ENCODE measurements around the gene PLOD2. TPM values are rescaled to one million over a fixed set of nuclear protein-coding genes. Genes with fewer than 3 reads are reported as not detected.

PLOD2 gene
- total RNA-seq, 1 donor from 2014 or later = 21.1 TPM

DNA sequence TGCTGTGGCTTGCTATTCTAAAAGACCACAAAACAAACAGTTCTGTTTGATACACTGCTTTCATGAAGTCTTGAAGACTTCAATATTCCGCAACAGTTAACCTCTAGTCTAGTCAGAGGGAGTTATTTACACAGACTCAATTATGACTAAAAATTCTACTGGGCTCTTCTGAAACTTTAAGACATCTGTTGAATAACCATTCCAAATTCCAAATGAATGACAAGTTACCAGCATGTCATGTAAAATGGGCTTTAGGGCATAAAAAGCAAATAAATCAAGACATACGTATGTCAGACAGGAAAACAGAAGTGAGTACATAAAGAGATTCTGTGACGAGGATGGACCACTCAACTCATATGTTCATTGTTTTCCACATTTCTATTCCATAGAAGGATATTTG is 93.9 kb downstream of the PLOD2 start:
- TF ChIP-seq, protein P1, sequence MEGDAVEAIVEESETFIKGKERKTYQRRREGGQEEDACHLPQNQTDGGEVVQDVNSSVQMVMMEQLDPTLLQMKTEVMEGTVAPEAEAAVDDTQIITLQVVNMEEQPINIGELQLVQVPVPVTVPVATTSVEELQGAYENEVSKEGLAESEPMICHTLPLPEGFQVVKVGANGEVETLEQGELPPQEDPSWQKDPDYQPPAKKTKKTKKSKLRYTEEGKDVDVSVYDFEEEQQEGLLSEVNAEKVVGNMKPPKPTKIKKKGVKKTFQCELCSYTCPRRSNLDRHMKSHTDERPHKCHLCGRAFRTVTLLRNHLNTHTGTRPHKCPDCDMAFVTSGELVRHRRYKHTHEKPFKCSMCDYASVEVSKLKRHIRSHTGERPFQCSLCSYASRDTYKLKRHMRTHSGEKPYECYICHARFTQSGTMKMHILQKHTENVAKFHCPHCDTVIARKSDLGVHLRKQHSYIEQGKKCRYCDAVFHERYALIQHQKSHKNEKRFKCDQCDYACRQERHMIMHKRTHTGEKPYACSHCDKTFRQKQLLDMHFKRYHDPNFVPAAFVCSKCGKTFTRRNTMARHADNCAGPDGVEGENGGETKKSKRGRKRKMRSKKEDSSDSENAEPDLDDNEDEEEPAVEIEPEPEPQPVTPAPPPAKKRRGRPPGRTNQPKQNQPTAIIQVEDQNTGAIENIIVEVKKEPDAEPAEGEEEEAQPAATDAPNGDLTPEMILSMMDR (IDR thresholded peaks at IDR 0.05; ENCODE audit: borderline replicate concordance) = no peak
- intact Hi-C loops (cut with micrococcal nuclease) = loop anchor here (5.0 kb wide), 1 partner anchor 120 kb away; no protein-coding TSS in a partner anchor

DNA sequence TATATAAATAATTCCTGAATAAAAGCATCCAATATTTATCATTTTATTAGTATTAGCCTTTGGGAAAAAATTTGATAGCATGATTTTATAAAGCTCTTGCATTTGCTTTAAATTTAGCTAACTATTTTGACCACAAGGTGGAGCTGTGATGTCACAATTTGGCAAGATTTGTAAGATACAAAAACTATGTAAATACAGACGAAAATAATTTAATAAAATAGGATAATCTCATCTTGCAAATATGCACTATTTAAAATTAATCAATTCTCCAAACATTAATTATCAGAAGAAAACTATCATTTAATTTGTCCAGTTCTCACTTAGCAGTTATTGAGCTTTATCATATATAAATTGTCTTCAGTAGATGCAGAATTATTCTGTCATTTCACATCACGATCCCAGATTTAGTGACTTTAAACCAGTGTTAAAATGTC is 95.4 kb downstream of the PLOD2 start:
- Histone ChIP-seq H3K27ac (replicated peaks) (no peak overlapping the region), H3K4me1 (peaks cover 12% of the 10 kb centered on the region), H3K36me3 (peaks cover 13% of the 10 kb centered on the region), H3K4me3 (no peak overlapping the region), H3K9me3 (replicated peaks) (no peaks in the 10 kb centered on the region), H3K27me3 (ENCODE audit: low read depth) (no peaks in the 10 kb centered on the region)
- no peak for DNase-seq
- TF ChIP-seq, protein P1 (IDR thresholded peaks at IDR 0.05; ENCODE audit: borderline replicate concordance) = peak; percentile 82
- intact Hi-C loops (cut with micrococcal nuclease) = loop anchor here (5.0 kb wide), 1 partner anchor 122 kb away; no protein-coding TSS in a partner anchor

More for the DNA sequence above, 93.9 kb downstream of the PLOD2 start:
- no peaks in the 10 kb centered on the region for H3K9me3 ChIP-seq (replicated peaks)
- H3K36me3 ChIP-seq = peaks cover 23% of the 10 kb centered on the region
- no peaks in the 10 kb centered on the region for H3K27me3 ChIP-seq (ENCODE audit: low read depth)
- peaks cover 6% of the 10 kb centered on the region for H3K4me1 ChIP-seq
- H3K27ac ChIP-seq (replicated peaks) = no peak overlapping the region
- no peak for DNase-seq
- no peak overlapping the region for H3K4me3 ChIP-seq

GRCh38 chr3:146058241-146058640 is 102.7 kb downstream of the PLOD2 start:
- no peak overlapping the region for H3K4me3 ChIP-seq
- no peaks in the 10 kb centered on the region for H3K36me3 ChIP-seq
- intact Hi-C loops (cut with micrococcal nuclease) = no loop called here
- H3K9me3 ChIP-seq (replicated peaks) = no peaks in the 10 kb centered on the region
- H3K4me1 ChIP-seq = peaks cover 15% of the 10 kb centered on the region
- no peaks in the 10 kb centered on the region for H3K27me3 ChIP-seq (ENCODE audit: low read depth)
- no peak overlapping the region for H3K27ac ChIP-seq (replicated peaks)
- DNase-seq = no peak
- TF ChIP-seq, protein P1 (IDR thresholded peaks at IDR 0.05; ENCODE audit: borderline replicate concordance) = no peak

- Histone ChIP-seq H3K9me3 (replicated peaks) (no peaks in the 10 kb centered on the region), H3K4me1 (no peaks in the 10 kb centered on the region), H3K36me3 (no peaks in the 10 kb centered on the region), H3K27me3 (ENCODE audit: low read depth) (no peaks in the 10 kb centered on the region), H3K4me3 (no peak overlapping the region), H3K27ac (replicated peaks) (no peak overlapping the region)
- TF ChIP-seq, protein P1 (IDR thresholded peaks at IDR 0.05; ENCODE audit: borderline replicate concordance) = no peak
- intact Hi-C loops (cut with micrococcal nuclease) = no loop called here
- DNase-seq = no peak
Measured at GRCh38 chr3:146052791-146053310, 108.1 kb downstream of the PLOD2 start.

GRCh38 chr3:146052056-146052790 is 108.8 kb downstream of the PLOD2 start:
- Histone ChIP-seq H3K9me3 (replicated peaks) (no peaks in the 10 kb centered on the region), H3K27ac (replicated peaks) (no peak overlapping the region), H3K36me3 (no peaks in the 10 kb centered on the region), H3K4me3 (no peak overlapping the region), H3K4me1 (no peaks in the 10 kb centered on the region), H3K27me3 (ENCODE audit: low read depth) (no peaks in the 10 kb centered on the region)
- DNase-seq = no peak
- TF ChIP-seq, protein P1 (IDR thresholded peaks at IDR 0.05; ENCODE audit: borderline replicate concordance) = no peak
- intact Hi-C loops (cut with micrococcal nuclease) = no loop called here
